HG03025 (cell line): ENCODE measurements around the gene NOMO2.
"Not testable (repeated sequence)": the region's sequence is repeated elsewhere in the genome, so short reads cannot be mapped to it uniquely, and the experiment has no call there.

Experiments used
- ATAC-seq: cut with Tn5 transposase; IDR thresholded peaks from one replicate; pipeline ENCODE4 v1.9.1; 2021; ENCODE audit warnings: mild to moderate bottlenecking, moderate library complexity; ENCODE audit not compliant: unreplicated experiment, low FRiP score

NOMO2 gene

GRCh38 chr16:18522637-18523036 lies 39.3 kb downstream of the NOMO2 start:
- ATAC-seq: not testable (repeated sequence)

GRCh38 chr16:18521445-18522181 lies 40.3 kb downstream of the NOMO2 start:
- not testable (repeated sequence) for ATAC-seq

- not testable (repeated sequence) for ATAC-seq
Measured at GRCh38 chr16:18518536-18519283, 43.2 kb downstream of the NOMO2 start.

- not testable (repeated sequence) for ATAC-seq
Measured at GRCh38 chr16:18498430-18498829, 63.5 kb downstream of the NOMO2 start.

- not testable (repeated sequence) for ATAC-seq
Measured at GRCh38 chr16:18497032-18497431, 64.9 kb downstream of the NOMO2 start.

- not testable (repeated sequence) for ATAC-seq
Measured at GRCh38 chr16:18492118-18492897, 69.6 kb downstream of the NOMO2 start.

- ATAC-seq: not testable (repeated sequence)
Measured at GRCh38 chr16:18436025-18436424, 125.9 kb downstream of the NOMO2 start.

- ATAC-seq: not testable (repeated sequence)
Measured at GRCh38 chr16:18415827-18416226, 146.1 kb downstream of the NOMO2 start.

GRCh38 chr16:18409532-18410293 lies 152.2 kb downstream of the NOMO2 start:
- not testable (repeated sequence) for ATAC-seq

- ATAC-seq: not testable (repeated sequence)
Measured at GRCh38 chr16:18401851-18402657, 159.8 kb downstream of the NOMO2 start.

GRCh38 chr16:18401159-18401558 lies 160.7 kb downstream of the NOMO2 start:
- ATAC-seq: not testable (repeated sequence)

- ATAC-seq: not testable (repeated sequence)
Measured at GRCh38 chr16:18394363-18394762, 167.5 kb downstream of the NOMO2 start.

GRCh38 chr16:18387767-18388166 lies 174.1 kb downstream of the NOMO2 start:
- ATAC-seq: not testable (repeated sequence)

- ATAC-seq: not testable (repeated sequence)
Measured at GRCh38 chr16:18386517-18386916, 175.4 kb downstream of the NOMO2 start.

GRCh38 chr16:18385285-18385684 lies 176.6 kb downstream of the NOMO2 start:
- not testable (repeated sequence) for ATAC-seq

GRCh38 chr16:18384869-18385268 lies 177.0 kb downstream of the NOMO2 start:
- not testable (repeated sequence) for ATAC-seq

GRCh38 chr16:18384098-18384636 lies 177.7 kb downstream of the NOMO2 start:
- ATAC-seq: not testable (repeated sequence)

GRCh38 chr16:18382696-18383095 lies 179.2 kb downstream of the NOMO2 start:
- not testable (repeated sequence) for ATAC-seq
